ENCODE results near the gene ADGRV1. TPM values are rescaled to one million over a fixed set of nuclear protein-coding genes. Genes with fewer than 3 reads are reported as not detected.

Gene ADGRV1
- total and polyA plus RNA-seq, 9 of the 15 experiments (the other 6 are each of a cell fraction or from before 2014, with no cell fraction given): 21.7 to 156 (median 58.2) TPM

DNA sequence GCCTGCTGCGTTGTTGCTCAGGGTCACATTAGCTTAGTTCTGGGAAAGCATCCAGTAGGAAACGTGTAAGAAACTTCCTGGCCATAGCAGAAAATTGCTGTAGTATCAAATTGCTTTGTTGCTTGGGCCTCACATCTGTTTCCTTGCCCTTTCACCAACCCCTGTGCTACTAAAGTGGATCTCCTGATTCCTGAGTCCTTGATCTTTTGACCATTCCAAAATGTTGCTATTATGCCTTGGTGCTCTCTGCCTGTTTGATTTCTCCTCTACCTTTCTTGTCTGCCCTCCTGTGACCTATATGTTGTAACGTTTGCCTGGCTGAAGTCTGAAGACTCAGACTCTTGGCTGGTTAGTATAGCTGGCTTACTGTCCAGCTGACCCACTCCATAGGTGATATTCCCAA is 350.5 kb downstream of the ADGRV1 start (continued):
- TF ChIP-seq, protein P1, sequence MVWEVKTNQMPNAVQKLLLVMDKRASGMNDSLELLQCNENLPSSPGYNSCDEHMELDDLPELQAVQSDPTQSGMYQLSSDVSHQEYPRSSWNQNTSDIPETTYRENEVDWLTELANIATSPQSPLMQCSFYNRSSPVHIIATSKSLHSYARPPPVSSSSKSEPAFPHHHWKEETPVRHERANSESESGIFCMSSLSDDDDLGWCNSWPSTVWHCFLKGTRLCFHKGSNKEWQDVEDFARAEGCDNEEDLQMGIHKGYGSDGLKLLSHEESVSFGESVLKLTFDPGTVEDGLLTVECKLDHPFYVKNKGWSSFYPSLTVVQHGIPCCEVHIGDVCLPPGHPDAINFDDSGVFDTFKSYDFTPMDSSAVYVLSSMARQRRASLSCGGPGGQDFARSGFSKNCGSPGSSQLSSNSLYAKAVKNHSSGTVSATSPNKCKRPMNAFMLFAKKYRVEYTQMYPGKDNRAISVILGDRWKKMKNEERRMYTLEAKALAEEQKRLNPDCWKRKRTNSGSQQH (CRISPR knock-in tag; IDR thresholded peaks at IDR 0.05): no peak
- TF ChIP-seq, protein P2, sequence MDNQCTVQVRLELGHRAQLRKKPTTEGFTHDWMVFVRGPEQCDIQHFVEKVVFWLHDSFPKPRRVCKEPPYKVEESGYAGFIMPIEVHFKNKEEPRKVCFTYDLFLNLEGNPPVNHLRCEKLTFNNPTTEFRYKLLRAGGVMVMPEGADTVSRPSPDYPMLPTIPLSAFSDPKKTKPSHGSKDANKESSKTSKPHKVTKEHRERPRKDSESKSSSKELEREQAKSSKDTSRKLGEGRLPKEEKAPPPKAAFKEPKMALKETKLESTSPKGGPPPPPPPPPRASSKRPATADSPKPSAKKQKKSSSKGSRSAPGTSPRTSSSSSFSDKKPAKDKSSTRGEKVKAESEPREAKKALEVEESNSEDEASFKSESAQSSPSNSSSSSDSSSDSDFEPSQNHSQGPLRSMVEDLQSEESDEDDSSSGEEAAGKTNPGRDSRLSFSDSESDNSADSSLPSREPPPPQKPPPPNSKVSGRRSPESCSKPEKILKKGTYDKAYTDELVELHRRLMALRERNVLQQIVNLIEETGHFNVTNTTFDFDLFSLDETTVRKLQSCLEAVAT (IDR thresholded peaks at IDR 0.05): no peak
- TF ChIP-seq ATF1 (CRISPR knock-in tag; IDR thresholded peaks at IDR 0.05): no peak
- TF ChIP-seq ATF1 (tag; IDR thresholded peaks at IDR 0.05): no peak
- TF ChIP-seq DDX20 (tag; IDR thresholded peaks at IDR 0.05; ENCODE audit: low read depth): no peak
- TF ChIP-seq, protein P3, sequence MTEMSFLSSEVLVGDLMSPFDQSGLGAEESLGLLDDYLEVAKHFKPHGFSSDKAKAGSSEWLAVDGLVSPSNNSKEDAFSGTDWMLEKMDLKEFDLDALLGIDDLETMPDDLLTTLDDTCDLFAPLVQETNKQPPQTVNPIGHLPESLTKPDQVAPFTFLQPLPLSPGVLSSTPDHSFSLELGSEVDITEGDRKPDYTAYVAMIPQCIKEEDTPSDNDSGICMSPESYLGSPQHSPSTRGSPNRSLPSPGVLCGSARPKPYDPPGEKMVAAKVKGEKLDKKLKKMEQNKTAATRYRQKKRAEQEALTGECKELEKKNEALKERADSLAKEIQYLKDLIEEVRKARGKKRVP (CRISPR knock-in tag; IDR thresholded peaks at IDR 0.05): no peak
- no peak for TF ChIP-seq STAT5B (CRISPR knock-in tag; IDR thresholded peaks at IDR 0.05)
- TF ChIP-seq, protein P4, sequence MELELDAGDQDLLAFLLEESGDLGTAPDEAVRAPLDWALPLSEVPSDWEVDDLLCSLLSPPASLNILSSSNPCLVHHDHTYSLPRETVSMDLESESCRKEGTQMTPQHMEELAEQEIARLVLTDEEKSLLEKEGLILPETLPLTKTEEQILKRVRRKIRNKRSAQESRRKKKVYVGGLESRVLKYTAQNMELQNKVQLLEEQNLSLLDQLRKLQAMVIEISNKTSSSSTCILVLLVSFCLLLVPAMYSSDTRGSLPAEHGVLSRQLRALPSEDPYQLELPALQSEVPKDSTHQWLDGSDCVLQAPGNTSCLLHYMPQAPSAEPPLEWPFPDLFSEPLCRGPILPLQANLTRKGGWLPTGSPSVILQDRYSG (tag; conservative IDR thresholded peaks at IDR 0.05; ENCODE audit: low read depth): no peak

Measured in K562 (cell line).